K562 treated with DMSO at 1 percent for 4 hours (cell line): Measurements from ENCODE around the gene MAVS. TPM values are rescaled to one million over a fixed set of nuclear protein-coding genes. Genes with fewer than 3 reads are reported as not detected.

Source experiments
- total RNA-seq: library from RNA; unstranded; fragments of 300-600 nt; gene quantifications from 2 replicates; pipeline ENCODE4 v1.2.3, GENCODE V29; 2022; ENCODE audit not compliant: insufficient read depth

Gene MAVS
- 10.9 TPM in 2 replicates for total RNA-seq

GRCh38 chr20:3846740-3847428 is at the start of gene MAVS:
MAVS (plus strand) TSS chr20:3846834; CDS start chr20:3854625, 7,791 bp downstream.

GRCh38 chr20:3820048-3820900 is 26.4 kb upstream of the MAVS start, which contains the start of gene AP5S1:
AP5S1 (plus strand) TSS chr20:3820547; CDS start chr20:3822118, 1,571 bp downstream.

GRCh38 chr20:3888622-3889488 is 42.2 kb downstream of the MAVS start, which contains the start of gene PANK2:
PANK2 (plus strand) TSS chr20:3889387.

Other genes with a start within 250 kb of the MAVS start
- gene GFRA4, start 183.4 kb upstream of the MAVS start, total RNA-seq, result not detected in 2 replicates
- gene ADAM33, start 164.8 kb upstream of the MAVS start, total RNA-seq, result not detected in 2 replicates
- gene SIGLEC1, start 134.2 kb upstream of the MAVS start, total RNA-seq, result not detected in 2 replicates
- gene HSPA12B, start 114.1 kb upstream of the MAVS start, total RNA-seq, result 0.57 and 0.81 TPM in 2 replicates
- gene ADISSP, start 79.1 kb upstream of the MAVS start, total RNA-seq, result 30.9 and 31.8 TPM in 2 replicates
- not detected in 2 replicates for gene SPEF1, start 65.4 kb upstream of the MAVS start, total RNA-seq
- gene CENPB, start 60.1 kb upstream of the MAVS start, total RNA-seq, result 32.6 and 39.0 TPM in 2 replicates
- 31.5 and 33.4 TPM in 2 replicates for gene CDC25B, start 50.5 kb upstream of the MAVS start, total RNA-seq
- gene AP5S1, start 26.3 kb upstream of the MAVS start, total RNA-seq, result 6.4 and 7.9 TPM in 2 replicates
- gene PANK2, start 42.6 kb downstream of the MAVS start, total RNA-seq, result 33.3 and 43.9 TPM in 2 replicates
- gene RNF24, start 168.7 kb downstream of the MAVS start, total RNA-seq, result 26.3 and 29.7 TPM in 2 replicates